Measurements from ENCODE around the gene GPR52. TPM values are rescaled to one million over a fixed set of nuclear protein-coding genes. Genes with fewer than 3 reads are reported as not detected.

GPR52 gene
- polyA plus RNA-seq, 1 of the 3 experiments (the other 2 are of a cell fraction), result 0.08 TPM

DNA sequence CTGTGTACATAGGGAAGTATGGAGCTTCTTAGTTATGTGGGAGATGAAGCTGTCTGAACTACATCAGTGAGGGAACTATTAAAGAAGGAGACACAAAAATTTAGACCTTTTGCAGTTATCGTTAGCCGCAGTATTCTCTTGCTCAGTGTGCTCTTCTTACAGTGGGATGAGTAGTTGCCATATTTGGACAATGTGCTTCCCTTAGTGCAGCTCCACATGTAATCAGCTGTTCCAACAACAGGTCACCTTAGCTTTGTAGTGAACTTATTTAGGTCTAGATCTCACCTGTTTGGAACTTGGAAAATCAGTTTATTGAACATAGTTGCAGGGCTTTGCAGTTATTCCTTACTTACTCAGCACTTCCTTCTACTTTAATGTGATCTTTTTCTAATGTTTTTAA lies 18.1 kb downstream of the GPR52 start:
- 92% methylated on average over 2 of the region's 2 CpGs for WGBS (ENCODE audit: low lambda C conversion rate)
- no peaks in the 10 kb centered on the region for H3K9me2 ChIP-seq
- no peak overlapping the region for H3K4me2 ChIP-seq
- no peak overlapping the region for H3K9ac ChIP-seq
- H3K9me3 ChIP-seq, result no peaks in the 10 kb centered on the region
- H3K4me3 ChIP-seq (ENCODE audit: low read depth in 2 of 2, low read length in 1 of 2), result no peak overlapping the region
- H3K36me3 ChIP-seq (replicated peaks in 1 of 2; ENCODE audit: control insufficient read depth in 1 of 2, insufficient read depth in 2 of 2, low read length in 1 of 2), result no peaks in the 10 kb centered on the region
- no peaks in the 10 kb centered on the region for H3F3A ChIP-seq (replicated peaks; ENCODE audit: insufficient read depth)
- H2AFZ ChIP-seq (ENCODE audit: low read depth), result no peak overlapping the region
- H3K4me1 ChIP-seq (ENCODE audit: control insufficient read depth in 1 of 2, insufficient read depth in 2 of 2, low read depth in 1 of 2, low read length in 1 of 2), result no peaks in the 10 kb centered on the region
- TF ChIP-seq RCOR1 (IDR thresholded peaks at IDR 0.05; ENCODE audit: low read length) (no peak), RXRA (IDR thresholded peaks at IDR 0.05; ENCODE audit: borderline replicate concordance, low read depth) (no peak), TAF1 (IDR thresholded peaks at IDR 0.05; ENCODE audit: borderline replicate concordance, low read depth, low read length) (no peak), NFIC (IDR thresholded peaks at IDR 0.05; ENCODE audit: borderline replicate concordance) (no peak), TEAD4 (IDR thresholded peaks at IDR 0.05; ENCODE audit: borderline replicate concordance, insufficient read depth) (no peak), RAD21 (IDR thresholded peaks at IDR 0.05; ENCODE audit: low read length) (no peak), SMC3 (IDR thresholded peaks at IDR 0.05; ENCODE audit: low read depth, low read length) (no peak), EP300 (IDR thresholded peaks at IDR 0.05; ENCODE audit: borderline replicate concordance in 1 of 2, low read depth in 1 of 2, low read length in 1 of 2) (no peak), FOXJ3 (CRISPR knock-in tag; IDR thresholded peaks at IDR 0.05) (no peak), GATA2 (CRISPR knock-in tag; IDR thresholded peaks at IDR 0.05) (no peak), JUND (IDR thresholded peaks at IDR 0.05) (no peak), POLR2AphosphoS5 (IDR thresholded peaks at IDR 0.05; ENCODE audit: low read depth, low read length) (no peak), FOXM1 (IDR thresholded peaks at IDR 0.05; ENCODE audit: low read depth) (no peak), MXI1 (IDR thresholded peaks at IDR 0.05; ENCODE audit: low read depth, low read length) (no peak)
- TF ChIP-seq, protein P1, sequence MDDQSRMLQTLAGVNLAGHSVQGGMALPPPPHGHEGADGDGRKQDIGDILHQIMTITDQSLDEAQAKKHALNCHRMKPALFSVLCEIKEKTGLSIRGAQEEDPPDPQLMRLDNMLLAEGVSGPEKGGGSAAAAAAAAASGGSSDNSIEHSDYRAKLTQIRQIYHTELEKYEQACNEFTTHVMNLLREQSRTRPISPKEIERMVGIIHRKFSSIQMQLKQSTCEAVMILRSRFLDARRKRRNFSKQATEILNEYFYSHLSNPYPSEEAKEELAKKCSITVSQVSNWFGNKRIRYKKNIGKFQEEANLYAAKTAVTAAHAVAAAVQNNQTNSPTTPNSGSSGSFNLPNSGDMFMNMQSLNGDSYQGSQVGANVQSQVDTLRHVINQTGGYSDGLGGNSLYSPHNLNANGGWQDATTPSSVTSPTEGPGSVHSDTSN (IDR thresholded peaks at IDR 0.05), result no peak
- TF ChIP-seq, protein P2, sequence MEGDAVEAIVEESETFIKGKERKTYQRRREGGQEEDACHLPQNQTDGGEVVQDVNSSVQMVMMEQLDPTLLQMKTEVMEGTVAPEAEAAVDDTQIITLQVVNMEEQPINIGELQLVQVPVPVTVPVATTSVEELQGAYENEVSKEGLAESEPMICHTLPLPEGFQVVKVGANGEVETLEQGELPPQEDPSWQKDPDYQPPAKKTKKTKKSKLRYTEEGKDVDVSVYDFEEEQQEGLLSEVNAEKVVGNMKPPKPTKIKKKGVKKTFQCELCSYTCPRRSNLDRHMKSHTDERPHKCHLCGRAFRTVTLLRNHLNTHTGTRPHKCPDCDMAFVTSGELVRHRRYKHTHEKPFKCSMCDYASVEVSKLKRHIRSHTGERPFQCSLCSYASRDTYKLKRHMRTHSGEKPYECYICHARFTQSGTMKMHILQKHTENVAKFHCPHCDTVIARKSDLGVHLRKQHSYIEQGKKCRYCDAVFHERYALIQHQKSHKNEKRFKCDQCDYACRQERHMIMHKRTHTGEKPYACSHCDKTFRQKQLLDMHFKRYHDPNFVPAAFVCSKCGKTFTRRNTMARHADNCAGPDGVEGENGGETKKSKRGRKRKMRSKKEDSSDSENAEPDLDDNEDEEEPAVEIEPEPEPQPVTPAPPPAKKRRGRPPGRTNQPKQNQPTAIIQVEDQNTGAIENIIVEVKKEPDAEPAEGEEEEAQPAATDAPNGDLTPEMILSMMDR (IDR thresholded peaks at IDR 0.05), result no peak
- TF ChIP-seq, protein P3, sequence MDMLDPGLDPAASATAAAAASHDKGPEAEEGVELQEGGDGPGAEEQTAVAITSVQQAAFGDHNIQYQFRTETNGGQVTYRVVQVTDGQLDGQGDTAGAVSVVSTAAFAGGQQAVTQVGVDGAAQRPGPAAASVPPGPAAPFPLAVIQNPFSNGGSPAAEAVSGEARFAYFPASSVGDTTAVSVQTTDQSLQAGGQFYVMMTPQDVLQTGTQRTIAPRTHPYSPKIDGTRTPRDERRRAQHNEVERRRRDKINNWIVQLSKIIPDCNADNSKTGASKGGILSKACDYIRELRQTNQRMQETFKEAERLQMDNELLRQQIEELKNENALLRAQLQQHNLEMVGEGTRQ (IDR thresholded peaks at IDR 0.05; ENCODE audit: borderline replicate concordance, low read depth, low read length), result no peak
- TF ChIP-seq, protein P4, sequence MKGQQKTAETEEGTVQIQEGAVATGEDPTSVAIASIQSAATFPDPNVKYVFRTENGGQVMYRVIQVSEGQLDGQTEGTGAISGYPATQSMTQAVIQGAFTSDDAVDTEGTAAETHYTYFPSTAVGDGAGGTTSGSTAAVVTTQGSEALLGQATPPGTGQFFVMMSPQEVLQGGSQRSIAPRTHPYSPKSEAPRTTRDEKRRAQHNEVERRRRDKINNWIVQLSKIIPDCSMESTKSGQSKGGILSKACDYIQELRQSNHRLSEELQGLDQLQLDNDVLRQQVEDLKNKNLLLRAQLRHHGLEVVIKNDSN (IDR thresholded peaks at IDR 0.05; ENCODE audit: borderline replicate concordance, low read depth), result no peak
- DNase-seq, result no peak
- H4K20me1 ChIP-seq (ENCODE audit: insufficient read depth), result no peaks in the 10 kb centered on the region
- H3K79me2 ChIP-seq (ENCODE audit: insufficient read depth), result no peaks in the 10 kb centered on the region
- H3K27ac ChIP-seq (ENCODE audit: low read depth in 2 of 2, low read length in 1 of 2), result no peak overlapping the region
- POLR2A ChIA-PET, result no interaction called here
- no peaks in the 10 kb centered on the region for H3K27me3 ChIP-seq (ENCODE audit: insufficient read depth)
- CTCF ChIA-PET, result interaction anchor here (0.6 kb wide), 1 partner anchor 1444 kb away, joined by 3 read pairs; no protein-coding TSS in a partner anchor

All from SK-N-SH (cell line).